CD4-positive, alpha-beta T cell (primary cell): ENCODE measurements around the gene SS18L1. TPM values are rescaled to one million over a fixed set of nuclear protein-coding genes. Genes with fewer than 3 reads are reported as not detected.

Source experiments
- ATAC-seq: fragments of 200-7000 bp; cut with Tn5 transposase; one replicate; pipeline ENCODE4 v1.10.0; 2022; ENCODE audit warnings: mild to moderate bottlenecking; ENCODE audit not compliant: poor library complexity
- CTCF ChIA-PET: fragments of 350-600 bp; sonication (Branson Sonifier 250); formaldehyde crosslinking; loops from one replicate; lab custom pipeline; 2021; ENCODE audit warnings: antibody characterized with exemption, inconsistent platforms; lab: Charles Lee
- POLR2A ChIA-PET: fragments of 350-600 bp; sonication (Branson Sonifier 250); formaldehyde crosslinking; loops from one replicate; lab custom pipeline; 2021; ENCODE audit warnings: antibody characterized with exemption, inconsistent platforms; lab: Charles Lee
- DNase-seq, 14 experiments: peaks; one replicate each; pipeline ENCODE4 v3.0.0-alpha.2; 2013 to 2020; ENCODE audit warnings: mixed read lengths in 2 of 14
- H3K27ac ChIP-seq, 2 donors: one replicate each; pipeline versions ENCODE4 v1.5.1 to v1.7.0; 2013; ENCODE audit warnings: low read length in 2 of 2, low read depth in 1 of 2, mild to moderate bottlenecking in 1 of 2
- H3K27me3 ChIP-seq, 2 experiments: 1 replicate in 1 of 2; 2 replicates in 1 of 2; pipeline versions ENCODE4 v1.6.1 to v1.7.0; 2013; ENCODE audit warnings: low read length in 2 of 2, control low read depth in 1 of 2, mild to moderate bottlenecking in 1 of 2, moderate library complexity in 1 of 2; ENCODE audit not compliant: insufficient read depth in 2 of 2, control insufficient read depth in 1 of 2
- H3K36me3 ChIP-seq: one replicate; pipeline ENCODE4 v1.6.1; 2013; ENCODE audit warnings: low read length, control low read depth; ENCODE audit not compliant: insufficient read depth
- H3K4me1 ChIP-seq: one replicate; pipeline ENCODE4 v1.6.1; 2013; ENCODE audit warnings: low read length, control low read depth; ENCODE audit not compliant: insufficient read depth
- H3K4me3 ChIP-seq: one replicate; pipeline ENCODE4 v1.5.1; 2013; ENCODE audit warnings: mild to moderate bottlenecking, low read length, moderate library complexity
- H3K9me3 ChIP-seq, 2 experiments: 1 replicate in 1 of 2; 2 replicates in 1 of 2; pipeline versions ENCODE4 v1.6.1 to v1.7.0; 2013; ENCODE audit warnings: low read length in 2 of 2, mild to moderate bottlenecking in 2 of 2, control low read depth in 1 of 2, moderate library complexity in 1 of 2; ENCODE audit not compliant: control insufficient read depth in 1 of 2, insufficient read depth in 1 of 2
- H3K27ac Mint-ChIP-seq: one replicate; pipeline ENCODE4 v1.8.0; 2020; ENCODE audit warnings: mixed read lengths
- H3K27me3 Mint-ChIP-seq: one replicate; pipeline ENCODE4 v1.8.0; 2021; ENCODE audit warnings: mixed read lengths
- H3K36me3 Mint-ChIP-seq: one replicate; pipeline ENCODE4 v1.8.0; 2021; ENCODE audit warnings: low read depth, mixed read lengths
- H3K4me1 Mint-ChIP-seq: one replicate; pipeline ENCODE4 v1.8.0; 2021; ENCODE audit warnings: low read depth, mixed read lengths
- H3K4me3 Mint-ChIP-seq: one replicate; pipeline ENCODE4 v1.8.0; 2020; ENCODE audit warnings: mild to moderate bottlenecking, mixed read lengths
- H3K9me3 Mint-ChIP-seq: one replicate; pipeline ENCODE4 v1.8.0; 2020; ENCODE audit warnings: mixed read lengths
- CTCF ChIP-seq: fragments of 200-600 bp; IDR thresholded peaks from one replicate; pipeline ENCODE4 v1.8.0; 2022; ENCODE audit warnings: antibody characterized with exemption, mild to moderate bottlenecking
- intact Hi-C, 2 experiments: fragments of 100-400 bp; cut with DNase I in 1 of 2; cut with micrococcal nuclease in 1 of 2; formaldehyde crosslinking; loops; one replicate each; pipeline versions ENCODE4 v1.15.1 to v1.9.0; 2023 to 2025; cut with DNase I, micrococcal nuclease
- total RNA-seq, 174 experiments: library from RNA in 2 of 174; stranded (reverse) in 2 of 174; gene quantifications; one replicate each; pipeline ENCODE4 v1.2.3 and lab custom pipeline; 2021 to 2026

Gene SS18L1
- total RNA-seq, 2 experiments from 2014 or later: 12.8 to 13.4 TPM

- Mint-ChIP-seq H3K27ac (no peak overlapping the region), H3K27me3 (peaks cover 23% of the 10 kb centered on the region), H3K4me1 (no peaks in the 10 kb centered on the region), H3K36me3 (no peaks in the 10 kb centered on the region), H3K9me3 (no peaks in the 10 kb centered on the region), H3K4me3 (no peak overlapping the region)
- ChIA-PET CTCF (no interaction called here), POLR2A (no interaction called here)
- Histone ChIP-seq H3K4me3 (no peak overlapping the region), H3K9me3 (peaks cover 0 to 34% of the 10 kb centered on the region in 2 experiments), H3K4me1 (no peaks in the 10 kb centered on the region), H3K27me3 (peaks cover 0 to 2% of the 10 kb centered on the region in 2 experiments), H3K36me3 (no peaks in the 10 kb centered on the region), H3K27ac (no peak overlapping the region)
- DNase-seq: no peak
- intact Hi-C loops: no loop called here
- TF ChIP-seq CTCF: no peak
- ATAC-seq: no peak
These were observed 86.1 kb downstream of the SS18L1 start for GRCh38 chr20:62229667-62230066.

GRCh38 chr20:62230276-62230675, 86.7 kb downstream of the SS18L1 start:
- ChIA-PET CTCF (no interaction called here), POLR2A (no interaction called here)
- no peak for DNase-seq
- H3K4me1 ChIP-seq: no peaks in the 10 kb centered on the region
- H3K9me3 ChIP-seq: peaks cover 0 to 34% of the 10 kb centered on the region in 2 experiments
- intact Hi-C loops: no loop called here
- H3K36me3 Mint-ChIP-seq: no peaks in the 10 kb centered on the region
- peaks cover 17% of the 10 kb centered on the region for H3K27me3 Mint-ChIP-seq
- no peak overlapping the region for H3K27ac Mint-ChIP-seq
- no peak for TF ChIP-seq CTCF
- no peaks in the 10 kb centered on the region for H3K4me1 Mint-ChIP-seq
- no peak for ATAC-seq
- H3K4me3 ChIP-seq: no peak overlapping the region
- H3K27me3 ChIP-seq: peaks cover 0 to 2% of the 10 kb centered on the region in 2 experiments
- H3K9me3 Mint-ChIP-seq: no peaks in the 10 kb centered on the region
- H3K36me3 ChIP-seq: no peaks in the 10 kb centered on the region
- H3K27ac ChIP-seq: no peak overlapping the region
- no peak overlapping the region for H3K4me3 Mint-ChIP-seq

- POLR2A ChIA-PET: no interaction called here
- TF ChIP-seq CTCF: no peak
- peaks cover 0 to 2% of the 10 kb centered on the region in 2 experiments for H3K27me3 ChIP-seq
- CTCF ChIA-PET: no interaction called here
- no peak overlapping the region for H3K4me3 ChIP-seq
- no peak overlapping the region for H3K27ac ChIP-seq
- peaks cover 0 to 34% of the 10 kb centered on the region in 2 experiments for H3K9me3 ChIP-seq
- no peaks in the 10 kb centered on the region for H3K4me1 ChIP-seq
- Mint-ChIP-seq H3K27me3 (peaks cover 13% of the 10 kb centered on the region), H3K36me3 (no peaks in the 10 kb centered on the region), H3K9me3 (no peaks in the 10 kb centered on the region), H3K4me1 (no peaks in the 10 kb centered on the region), H3K27ac (no peak overlapping the region), H3K4me3 (no peak overlapping the region)
- no peaks in the 10 kb centered on the region for H3K36me3 ChIP-seq
- ATAC-seq (no peak), DNase-seq (no peak)
- intact Hi-C loops: no loop called here
These were observed 87.1 kb downstream of the SS18L1 start for GRCh38 chr20:62230696-62231095.
